ENCODE measurements around the gene CYTH2.

Gene CYTH2

GRCh38 chr19:48496959-48497727 is 28.0 kb downstream of the CYTH2 start:
- DNase-seq, result no peak

- DNase-seq, result no peak
Measured at GRCh38 chr19:48497728-48498594, 28.8 kb downstream of the CYTH2 start.

- DNase-seq, result no peak
Measured at GRCh38 chr19:48498595-48499311, 29.6 kb downstream of the CYTH2 start.

GRCh38 chr19:48499316-48500090 is 30.3 kb downstream of the CYTH2 start:
- no peak for DNase-seq

- no peak for DNase-seq
Measured at GRCh38 chr19:48500830-48501493, 31.8 kb downstream of the CYTH2 start.

GRCh38 chr19:48501494-48502349 is 32.6 kb downstream of the CYTH2 start:
- peak; percentile 79 for DNase-seq

- peak; percentile 79 for DNase-seq
Measured at GRCh38 chr19:48502350-48503018, 33.3 kb downstream of the CYTH2 start.

- DNase-seq, result no peak
Measured at GRCh38 chr19:48506138-48506733, 37.1 kb downstream of the CYTH2 start.

- no peak for DNase-seq
Measured at GRCh38 chr19:48507911-48508439, 38.8 kb downstream of the CYTH2 start.

GRCh38 chr19:48508729-48509411 is 39.7 kb downstream of the CYTH2 start:
- DNase-seq, result no peak

- no peak for DNase-seq
Measured at GRCh38 chr19:48509467-48510194, 40.5 kb downstream of the CYTH2 start.

GRCh38 chr19:48510421-48511268 is 41.5 kb downstream of the CYTH2 start:
- DNase-seq, result peak; percentile 87

GRCh38 chr19:48511321-48511731 is 42.2 kb downstream of the CYTH2 start:
- DNase-seq, result peak; percentile 67

GRCh38 chr19:48511800-48512503 is 42.8 kb downstream of the CYTH2 start, which contains the start of gene LMTK3:
TSS of gene LMTK3 (minus strand) at chr19:48511835. CDS start at chr19:48511576, 259 bp downstream.
- DNase-seq, result peak; percentile 84

- no peak for DNase-seq
Measured at GRCh38 chr19:48512504-48513288, 43.5 kb downstream of the CYTH2 start.
